Measurements from ENCODE around the gene ATP2B3.

DNA sequence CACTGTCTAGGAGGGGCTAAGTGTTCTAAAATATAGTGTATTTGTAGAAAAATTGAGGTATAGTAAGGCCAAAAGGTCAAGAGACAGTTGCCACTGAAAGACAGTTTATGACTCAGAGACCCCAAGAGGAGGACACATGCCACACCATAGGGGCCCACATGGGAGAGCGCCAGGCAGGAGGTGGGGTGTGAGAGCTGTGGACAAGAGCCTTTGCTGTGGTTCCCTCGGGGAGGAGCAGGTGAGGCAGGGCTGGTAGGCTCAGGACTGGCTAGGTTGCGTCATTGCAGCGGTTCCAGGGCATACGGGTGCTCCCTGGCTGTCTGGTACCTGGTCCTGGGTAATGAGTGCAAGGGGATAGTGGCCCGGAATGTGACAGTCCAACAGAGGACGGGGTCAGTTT, 43.9 kb downstream of the ATP2B3 start:
- no peak for TF ChIP-seq MTF1 (CRISPR knock-in tag; IDR thresholded peaks at IDR 0.05; ENCODE audit: borderline replicate concordance)
- no peak for TF ChIP-seq CTCF (IDR thresholded peaks at IDR 0.05 in 2 of 3, conservative IDR thresholded peaks at IDR 0.05 in 1 of 3; ENCODE audit: insufficient read depth in 2 of 3, low read depth in 1 of 3, low read length in 3 of 3)
- TF ChIP-seq RREB1 (CRISPR knock-in tag; IDR thresholded peaks at IDR 0.05) = no peak

Data from K562 (cell line).